GM19043 (cell line): ENCODE results near the gene FOLR3.
"Not testable (repeated sequence)": the region's sequence is repeated elsewhere in the genome, so short reads cannot be mapped to it uniquely, and the experiment has no call there.

Experiments
- ATAC-seq: cut with Tn5 transposase; IDR thresholded peaks from one replicate; pipeline ENCODE4 v1.9.1; 2021; ENCODE audit warnings: low read depth; ENCODE audit not compliant: unreplicated experiment

Gene FOLR3

GRCh38 chr11:72157131-72157530, 21.6 kb downstream of the FOLR3 start:
- no peak for ATAC-seq

GRCh38 chr11:72160319-72160718, 24.8 kb downstream of the FOLR3 start:
- no peak for ATAC-seq

- no peak for ATAC-seq
Measured at GRCh38 chr11:72162891-72163492, 27.5 kb downstream of the FOLR3 start.

- not testable (repeated sequence) for ATAC-seq
Measured at GRCh38 chr11:72164187-72164586, 28.7 kb downstream of the FOLR3 start.

- not testable (repeated sequence) for ATAC-seq
Measured at GRCh38 chr11:72169046-72169555, 33.6 kb downstream of the FOLR3 start.

GRCh38 chr11:72169754-72170153, 34.2 kb downstream of the FOLR3 start:
- ATAC-seq = not testable (repeated sequence)

- ATAC-seq = not testable (repeated sequence)
Measured at GRCh38 chr11:72172043-72172442, 36.5 kb downstream of the FOLR3 start.

- no peak for ATAC-seq
Measured at GRCh38 chr11:72173291-72173690, 37.8 kb downstream of the FOLR3 start.

- ATAC-seq = no peak
Measured at GRCh38 chr11:72174302-72175070, 39.0 kb downstream of the FOLR3 start.

GRCh38 chr11:72177656-72178055, 42.1 kb downstream of the FOLR3 start:
- ATAC-seq = no peak

- ATAC-seq = no peak
Measured at GRCh38 chr11:72179049-72179803, 43.7 kb downstream of the FOLR3 start.

- no peak for ATAC-seq
Measured at GRCh38 chr11:72179804-72180396, 44.4 kb downstream of the FOLR3 start.

- ATAC-seq = not testable (repeated sequence)
Measured at GRCh38 chr11:72180892-72181552, 45.5 kb downstream of the FOLR3 start.

- ATAC-seq = not testable (repeated sequence)
Measured at GRCh38 chr11:72181553-72181958, 46.0 kb downstream of the FOLR3 start.

- ATAC-seq = no peak
Measured at GRCh38 chr11:72188267-72188666, 52.7 kb downstream of the FOLR3 start.
